Neural progenitor cell (in vitro differentiated cells): ENCODE measurements around the gene DNAJC8. TPM values are rescaled to one million over a fixed set of nuclear protein-coding genes. Genes with fewer than 3 reads are reported as not detected.

Experiments used
- DNase-seq: peaks from one replicate; pipeline ENCODE4 v3.0.0-alpha.2; 2016; ENCODE audit warnings: low spot score
- H2AFZ ChIP-seq: fragments of 200-600 bp; sonication (generic); replicated peaks from 2 replicates; pipeline ENCODE4 v1.6.1; 2016; ENCODE audit warnings: antibody characterized with exemption
- H3F3A ChIP-seq: fragments of 200-600 bp; sonication (generic); 2 replicates; pipeline ENCODE4 v1.6.1; 2016; ENCODE audit warnings: antibody characterized with exemption, low read depth
- H3K27ac ChIP-seq: fragments of 200-600 bp; sonication (generic); 2 replicates; pipeline ENCODE4 v1.5.1; 2016; ENCODE audit warnings: mild to moderate bottlenecking
- H3K27me3 ChIP-seq: fragments of 200-600 bp; sonication (generic); 2 replicates; pipeline ENCODE4 v1.6.1; 2016; ENCODE audit warnings: mild to moderate bottlenecking, moderate library complexity
- H3K36me3 ChIP-seq: fragments of 200-600 bp; sonication (generic); 2 replicates; pipeline ENCODE4 v1.5.1; 2016
- H3K4me1 ChIP-seq: fragments of 200-600 bp; sonication (generic); 2 replicates; pipeline ENCODE4 v1.6.1; 2016; ENCODE audit warnings: mixed run types
- H3K4me2 ChIP-seq: fragments of 200-600 bp; sonication (generic); 2 replicates; pipeline ENCODE4 v1.6.1; 2016
- H3K4me3 ChIP-seq: fragments of 200-600 bp; sonication (generic); 2 replicates; pipeline ENCODE4 v1.5.1; 2016
- H3K79me2 ChIP-seq: fragments of 200-600 bp; sonication (generic); 2 replicates; pipeline ENCODE4 v1.6.1; 2016; ENCODE audit warnings: low read depth
- H3K9ac ChIP-seq: fragments of 200-600 bp; sonication (generic); 2 replicates; pipeline ENCODE4 v1.6.1; 2016
- H3K9me3 ChIP-seq: fragments of 200-600 bp; sonication (generic); 2 replicates; pipeline ENCODE4 v1.5.1; 2016; ENCODE audit warnings: low read depth
- H4K20me1 ChIP-seq: fragments of 200-600 bp; sonication (generic); 2 replicates; pipeline ENCODE4 v1.6.1; 2016; ENCODE audit warnings: low read depth
- H3K27ac Mint-ChIP-seq: 3 replicates; pipeline ENCODE4 v1.8.0; 2021; ENCODE audit warnings: mixed read lengths
- H3K27me3 Mint-ChIP-seq: 2 replicates; pipeline ENCODE4 v1.8.0; 2022; ENCODE audit warnings: low read depth, mild to moderate bottlenecking, inconsistent platforms, moderate library complexity, mixed read lengths; ENCODE audit not compliant: insufficient read depth
- H3K36me3 Mint-ChIP-seq: 3 replicates; pipeline ENCODE4 v1.8.0; 2021; ENCODE audit warnings: mixed read lengths
- H3K4me1 Mint-ChIP-seq: 3 replicates; pipeline ENCODE4 v1.8.0; 2021; ENCODE audit warnings: mixed read lengths
- H3K4me3 Mint-ChIP-seq: 3 replicates; pipeline ENCODE4 v1.8.0; 2021; ENCODE audit warnings: mild to moderate bottlenecking, moderate library complexity, mixed read lengths
- H3K9me3 Mint-ChIP-seq: 3 replicates; pipeline ENCODE4 v1.8.0; 2020; ENCODE audit warnings: mixed read lengths
- CTCF ChIP-seq: fragments of 200-600 bp; sonication (generic); IDR thresholded peaks from 2 replicates; pipeline ENCODE4 v1.5.1; 2017; ENCODE audit warnings: antibody characterized with exemption, mild to moderate bottlenecking
- EZH2 ChIP-seq: fragments of 200-600 bp; sonication (generic); IDR thresholded peaks from 2 replicates; pipeline ENCODE4 v1.6.1; 2017; ENCODE audit warnings: antibody characterized with exemption, mild to moderate bottlenecking, moderate library complexity
- EZH2phosphoT487 ChIP-seq: fragments of 200-600 bp; sonication (generic); IDR thresholded peaks from 2 replicates; pipeline ENCODE4 v1.6.1; 2017; ENCODE audit warnings: antibody characterized with exemption
- total RNA-seq: library from RNA; depleted of rRNA; stranded (reverse); fragments of >200 nt; gene quantifications from 2 replicates; pipeline ENCODE4 v1.2.3, GENCODE V29; 2015; ENCODE audit warnings: low replicate concordance

The DNAJC8 gene
- total RNA-seq, 1 donor from 2014 or later = 117 TPM

GRCh38 chr1:28197682-28198415, 35.0 kb downstream of the DNAJC8 start:
- no peaks in the 10 kb centered on the region for H3K9me3 ChIP-seq
- no peak overlapping the region for H2AFZ ChIP-seq
- Mint-ChIP-seq H3K27ac (no peak overlapping the region), H3K36me3 (peaks cover 17% of the 10 kb centered on the region), H3K4me3 (no peak overlapping the region), H3K4me1 (peaks cover 10% of the 10 kb centered on the region), H3K9me3 (no peaks in the 10 kb centered on the region), H3K27me3 (peaks cover 2% of the 10 kb centered on the region)
- H3K27me3 ChIP-seq = no peaks in the 10 kb centered on the region
- no peak overlapping the region for H3K4me3 ChIP-seq
- DNase-seq = no peak
- TF ChIP-seq EZH2phosphoT487 (no peak), CTCF (no peak), EZH2 (no peak)
- peaks cover 32% of the 10 kb centered on the region for H3F3A ChIP-seq
- H3K9ac ChIP-seq = no peak overlapping the region
- no peak overlapping the region for H3K4me2 ChIP-seq
- no peaks in the 10 kb centered on the region for H3K79me2 ChIP-seq
- no peaks in the 10 kb centered on the region for H4K20me1 ChIP-seq
- H3K27ac ChIP-seq = no peak overlapping the region
- no peaks in the 10 kb centered on the region for H3K36me3 ChIP-seq
- peaks cover 13% of the 10 kb centered on the region for H3K4me1 ChIP-seq

GRCh38 chr1:28196330-28196729, 36.5 kb downstream of the DNAJC8 start:
- Histone ChIP-seq H3K36me3 (no peaks in the 10 kb centered on the region), H3K9ac (no peak overlapping the region), H3K4me1 (peaks cover 14% of the 10 kb centered on the region), H3K27me3 (no peaks in the 10 kb centered on the region), H3K4me2 (peak overlapping the region; percentile 53), H3F3A (peaks cover 32% of the 10 kb centered on the region), H3K4me3 (no peak overlapping the region), H3K9me3 (no peaks in the 10 kb centered on the region), H4K20me1 (no peaks in the 10 kb centered on the region), H2AFZ (no peak overlapping the region), H3K27ac (peak overlapping the region; percentile 11), H3K79me2 (no peaks in the 10 kb centered on the region)
- H3K4me3 Mint-ChIP-seq = no peak overlapping the region
- no peak overlapping the region for H3K27ac Mint-ChIP-seq
- peak; percentile 47 for DNase-seq
- peaks cover 10% of the 10 kb centered on the region for H3K4me1 Mint-ChIP-seq
- peaks cover 2% of the 10 kb centered on the region for H3K27me3 Mint-ChIP-seq
- H3K9me3 Mint-ChIP-seq = no peaks in the 10 kb centered on the region
- TF ChIP-seq EZH2 = no peak
- no peak for TF ChIP-seq CTCF
- H3K36me3 Mint-ChIP-seq = peaks cover 15% of the 10 kb centered on the region

- TF ChIP-seq EZH2phosphoT487 = no peak
- no peak for TF ChIP-seq CTCF
- no peak for TF ChIP-seq EZH2
- H3K4me3 Mint-ChIP-seq = no peak overlapping the region
- Histone ChIP-seq H4K20me1 (no peaks in the 10 kb centered on the region), H3K79me2 (no peaks in the 10 kb centered on the region), H3K27ac (no peak overlapping the region), H3K27me3 (no peaks in the 10 kb centered on the region), H3F3A (peaks cover 32% of the 10 kb centered on the region), H3K4me2 (peak overlapping the region; percentile 53), H2AFZ (no peak overlapping the region), H3K4me3 (no peak overlapping the region), H3K36me3 (no peaks in the 10 kb centered on the region), H3K9ac (no peak overlapping the region), H3K4me1 (peaks cover 19% of the 10 kb centered on the region), H3K9me3 (no peaks in the 10 kb centered on the region)
- H3K9me3 Mint-ChIP-seq = no peaks in the 10 kb centered on the region
- H3K4me1 Mint-ChIP-seq = peaks cover 10% of the 10 kb centered on the region
- peaks cover 10% of the 10 kb centered on the region for H3K36me3 Mint-ChIP-seq
- H3K27me3 Mint-ChIP-seq = peaks cover 2% of the 10 kb centered on the region
- peak; percentile 24 for DNase-seq
- H3K27ac Mint-ChIP-seq = no peak overlapping the region
These were observed 37.0 kb downstream of the DNAJC8 start for GRCh38 chr1:28195780-28196179.
